ENCODE results near the gene MRPS16. TPM values are rescaled to one million over a fixed set of nuclear protein-coding genes. Genes with fewer than 3 reads are reported as not detected.

Gene MRPS16
- total and polyA plus RNA-seq, 7 experiments from 2014 or later: 29.6 to 104 (median 53.5) TPM

GRCh38 chr10:73232887-73233286 lies 19.6 kb downstream of the MRPS16 start:
- H3K27ac ChIP-seq (ENCODE audit: low read depth, low read length): no peak overlapping the region
- H3K36me3 ChIP-seq (ENCODE audit: control insufficient read depth in 2 of 3, insufficient read depth in 3 of 3, low read length in 3 of 3): peaks cover 0 to 31% (median 7%) of the 10 kb centered on the region in 3 experiments
- H3K27me3 ChIP-seq (ENCODE audit: control insufficient read depth in 2 of 2, insufficient read depth in 2 of 2, low read length in 2 of 2): no peaks in the 10 kb centered on the region
- Mint-ChIP-seq H3K4me1 (peaks cover 0 to 3% (median 0%) of the 10 kb centered on the region in 7 donors), H3K27ac (peak overlapping the region in 3 of 9 donors; percentile 38 to 77 (median 67)), H3K27me3 (no peaks in the 10 kb centered on the region), H3K36me3 (peaks cover 0 to 6% (median 4%) of the 10 kb centered on the region in 5 donors), H3K9me3 (no peaks in the 10 kb centered on the region), H3K4me3 (no peak overlapping the region)
- ChIA-PET CTCF (no interaction called here), POLR2A (interaction anchor here (1.1 kb wide), 1 partner anchor 20 kb away, joined by 6 read pairs; the partner anchor contains the start of gene MRPS16)
- H3K4me1 ChIP-seq (ENCODE audit: control insufficient read depth in 2 of 2, insufficient read depth in 2 of 2, low read length in 2 of 2): no peaks in the 10 kb centered on the region
- H3K4me3 ChIP-seq (ENCODE audit: low read length): no peak overlapping the region
- intact Hi-C loops (cut with micrococcal nuclease): no loop called here
- no peak for ATAC-seq
- H3K9me3 ChIP-seq (ENCODE audit: control insufficient read depth in 2 of 3, low read length in 3 of 3): no peaks in the 10 kb centered on the region
- no peak for DNase-seq

GRCh38 chr10:73229567-73229966 lies 22.9 kb downstream of the MRPS16 start:
- Mint-ChIP-seq H3K27ac (peak overlapping the region in 2 of 9 donors; percentile 28 to 62), H3K36me3 (peaks cover 0 to 6% (median 4%) of the 10 kb centered on the region in 5 donors), H3K27me3 (no peaks in the 10 kb centered on the region), H3K4me3 (no peak overlapping the region), H3K4me1 (peaks cover 0 to 3% (median 0%) of the 10 kb centered on the region in 7 donors), H3K9me3 (no peaks in the 10 kb centered on the region)
- Histone ChIP-seq H3K4me3 (ENCODE audit: low read length) (no peak overlapping the region), H3K36me3 (ENCODE audit: control insufficient read depth in 2 of 3, insufficient read depth in 3 of 3, low read length in 3 of 3) (peaks cover 0 to 7% (median 2%) of the 10 kb centered on the region in 3 experiments), H3K27ac (ENCODE audit: low read depth, low read length) (no peak overlapping the region), H3K9me3 (ENCODE audit: control insufficient read depth in 2 of 3, low read length in 3 of 3) (no peaks in the 10 kb centered on the region), H3K27me3 (ENCODE audit: control insufficient read depth in 2 of 2, insufficient read depth in 2 of 2, low read length in 2 of 2) (no peaks in the 10 kb centered on the region), H3K4me1 (ENCODE audit: control insufficient read depth in 2 of 2, insufficient read depth in 2 of 2, low read length in 2 of 2) (no peaks in the 10 kb centered on the region)
- ChIA-PET CTCF (no interaction called here), POLR2A (no interaction called here)
- intact Hi-C loops (cut with micrococcal nuclease): no loop called here
- no peak for ATAC-seq
- no peak for DNase-seq

GRCh38 chr10:73228247-73228646 lies 24.2 kb downstream of the MRPS16 start:
- no peaks in the 10 kb centered on the region for H3K4me1 ChIP-seq (ENCODE audit: control insufficient read depth in 2 of 2, insufficient read depth in 2 of 2, low read length in 2 of 2)
- Mint-ChIP-seq H3K4me3 (no peak overlapping the region), H3K9me3 (no peaks in the 10 kb centered on the region), H3K27ac (no peak overlapping the region), H3K4me1 (peaks cover 0 to 3% (median 0%) of the 10 kb centered on the region in 7 donors), H3K27me3 (no peaks in the 10 kb centered on the region), H3K36me3 (peaks cover 0 to 6% (median 4%) of the 10 kb centered on the region in 5 donors)
- intact Hi-C loops (cut with micrococcal nuclease): no loop called here
- CTCF ChIA-PET: interaction anchor here (0.6 kb wide), 2 partner anchors 11 to 129 kb away, joined by 3 to 5 read pairs; no protein-coding TSS in a partner anchor
- peaks cover 0 to 7% (median 0%) of the 10 kb centered on the region in 3 experiments for H3K36me3 ChIP-seq (ENCODE audit: control insufficient read depth in 2 of 3, insufficient read depth in 3 of 3, low read length in 3 of 3)
- POLR2A ChIA-PET: no interaction called here
- H3K27ac ChIP-seq (ENCODE audit: low read depth, low read length): no peak overlapping the region
- no peak overlapping the region for H3K4me3 ChIP-seq (ENCODE audit: low read length)
- no peaks in the 10 kb centered on the region for H3K9me3 ChIP-seq (ENCODE audit: control insufficient read depth in 2 of 3, low read length in 3 of 3)
- ATAC-seq (no peak), DNase-seq (no peak)
- H3K27me3 ChIP-seq (ENCODE audit: control insufficient read depth in 2 of 2, insufficient read depth in 2 of 2, low read length in 2 of 2): no peaks in the 10 kb centered on the region

GRCh38 chr10:73226663-73227062 lies 25.8 kb downstream of the MRPS16 start:
- POLR2A ChIA-PET: no interaction called here
- no peaks in the 10 kb centered on the region for H3K9me3 Mint-ChIP-seq
- intact Hi-C loops (cut with micrococcal nuclease): no loop called here

GRCh38 chr10:73225518-73225917 lies 26.9 kb downstream of the MRPS16 start:
- Histone ChIP-seq H3K4me3 (ENCODE audit: low read length) (no peak overlapping the region), H3K27ac (ENCODE audit: low read depth, low read length) (no peak overlapping the region), H3K27me3 (ENCODE audit: control insufficient read depth in 2 of 2, insufficient read depth in 2 of 2, low read length in 2 of 2) (no peaks in the 10 kb centered on the region), H3K4me1 (ENCODE audit: control insufficient read depth in 2 of 2, insufficient read depth in 2 of 2, low read length in 2 of 2) (no peaks in the 10 kb centered on the region), H3K36me3 (ENCODE audit: control insufficient read depth in 2 of 3, insufficient read depth in 3 of 3, low read length in 3 of 3) (peaks cover 0 to 3% (median 0%) of the 10 kb centered on the region in 3 experiments), H3K9me3 (ENCODE audit: control insufficient read depth in 2 of 3, low read length in 3 of 3) (no peaks in the 10 kb centered on the region)
- DNase-seq: no peak
- Mint-ChIP-seq H3K27me3 (no peaks in the 10 kb centered on the region), H3K27ac (no peak overlapping the region), H3K4me1 (peaks cover 0 to 3% (median 0%) of the 10 kb centered on the region in 7 donors), H3K4me3 (no peak overlapping the region), H3K9me3 (no peaks in the 10 kb centered on the region), H3K36me3 (peaks cover 0 to 14% (median 6%) of the 10 kb centered on the region in 5 donors)
- ChIA-PET POLR2A (no interaction called here), CTCF (no interaction called here)
- intact Hi-C loops (cut with micrococcal nuclease): no loop called here
- ATAC-seq: no peak

More at GRCh38 chr10:73226663-73227062, 25.8 kb downstream of the MRPS16 start:
- Histone ChIP-seq H3K4me1 (ENCODE audit: control insufficient read depth in 2 of 2, insufficient read depth in 2 of 2, low read length in 2 of 2) (no peaks in the 10 kb centered on the region), H3K9me3 (ENCODE audit: control insufficient read depth in 2 of 3, low read length in 3 of 3) (no peaks in the 10 kb centered on the region), H3K4me3 (ENCODE audit: low read length) (no peak overlapping the region), H3K27me3 (ENCODE audit: control insufficient read depth in 2 of 2, insufficient read depth in 2 of 2, low read length in 2 of 2) (no peaks in the 10 kb centered on the region), H3K36me3 (ENCODE audit: control insufficient read depth in 2 of 3, insufficient read depth in 3 of 3, low read length in 3 of 3) (peaks cover 0 to 7% (median 0%) of the 10 kb centered on the region in 3 experiments), H3K27ac (ENCODE audit: low read depth, low read length) (no peak overlapping the region)
- H3K4me1 Mint-ChIP-seq: no peaks in the 10 kb centered on the region
- peaks cover 0 to 7% (median 3%) of the 10 kb centered on the region in 5 donors for H3K36me3 Mint-ChIP-seq
- H3K27ac Mint-ChIP-seq: no peak overlapping the region
- DNase-seq: no peak
- no peak for ATAC-seq
- no peak overlapping the region for H3K4me3 Mint-ChIP-seq
- no peaks in the 10 kb centered on the region for H3K27me3 Mint-ChIP-seq
- CTCF ChIA-PET: no interaction called here

GRCh38 chr10:73220989-73221388 lies 31.5 kb downstream of the MRPS16 start:
- Histone ChIP-seq H3K27ac (ENCODE audit: low read depth, low read length) (no peak overlapping the region), H3K27me3 (ENCODE audit: control insufficient read depth in 2 of 2, insufficient read depth in 2 of 2, low read length in 2 of 2) (no peaks in the 10 kb centered on the region), H3K4me3 (ENCODE audit: low read length) (no peak overlapping the region), H3K4me1 (ENCODE audit: control insufficient read depth in 2 of 2, insufficient read depth in 2 of 2, low read length in 2 of 2) (no peaks in the 10 kb centered on the region), H3K36me3 (ENCODE audit: control insufficient read depth in 2 of 3, insufficient read depth in 3 of 3, low read length in 3 of 3) (peaks cover 0 to 25% (median 0%) of the 10 kb centered on the region in 3 experiments), H3K9me3 (ENCODE audit: control insufficient read depth in 2 of 3, low read length in 3 of 3) (no peaks in the 10 kb centered on the region)
- H3K9me3 Mint-ChIP-seq: peaks cover 0 to 2% (median 0%) of the 10 kb centered on the region in 11 donors
- ATAC-seq (no peak), DNase-seq (no peak)
- peaks cover 0 to 3% (median 0%) of the 10 kb centered on the region in 7 donors for H3K4me1 Mint-ChIP-seq
- no peak overlapping the region for H3K27ac Mint-ChIP-seq
- intact Hi-C loops (cut with micrococcal nuclease): no loop called here
- POLR2A ChIA-PET: no interaction called here
- no peak overlapping the region for H3K4me3 Mint-ChIP-seq
- no peaks in the 10 kb centered on the region for H3K27me3 Mint-ChIP-seq
- CTCF ChIA-PET: no interaction called here
- H3K36me3 Mint-ChIP-seq: peaks cover 14 to 48% (median 31%) of the 10 kb centered on the region in 5 donors

GRCh38 chr10:73219384-73219783 lies 33.1 kb downstream of the MRPS16 start:
- Histone ChIP-seq H3K9me3 (ENCODE audit: control insufficient read depth in 2 of 3, low read length in 3 of 3) (no peaks in the 10 kb centered on the region), H3K4me3 (ENCODE audit: low read length) (no peak overlapping the region), H3K27ac (ENCODE audit: low read depth, low read length) (no peak overlapping the region), H3K4me1 (ENCODE audit: control insufficient read depth in 2 of 2, insufficient read depth in 2 of 2, low read length in 2 of 2) (no peaks in the 10 kb centered on the region), H3K36me3 (ENCODE audit: control insufficient read depth in 2 of 3, insufficient read depth in 3 of 3, low read length in 3 of 3) (peaks cover 0 to 25% (median 0%) of the 10 kb centered on the region in 3 experiments), H3K27me3 (ENCODE audit: control insufficient read depth in 2 of 2, insufficient read depth in 2 of 2, low read length in 2 of 2) (no peaks in the 10 kb centered on the region)
- ATAC-seq (no peak), DNase-seq (no peak)
- intact Hi-C loops (cut with micrococcal nuclease): no loop called here
- H3K27ac Mint-ChIP-seq: no peak overlapping the region
- H3K4me3 Mint-ChIP-seq: no peak overlapping the region
- H3K9me3 Mint-ChIP-seq: peaks cover 0 to 2% (median 0%) of the 10 kb centered on the region in 11 donors
- H3K36me3 Mint-ChIP-seq: peaks cover 16 to 60% (median 37%) of the 10 kb centered on the region in 5 donors
- H3K4me1 Mint-ChIP-seq: peaks cover 0 to 3% (median 0%) of the 10 kb centered on the region in 7 donors
- no peaks in the 10 kb centered on the region for H3K27me3 Mint-ChIP-seq
- ChIA-PET CTCF (no interaction called here), POLR2A (no interaction called here)
